K562 (cell line): Measurements from ENCODE around the gene THAP11. TPM values are rescaled to one million over a fixed set of nuclear protein-coding genes. Genes with fewer than 3 reads are reported as not detected.

Experiments
- CAMTA2 ChIP-seq: fragments of 250-450 bp; sonication (Bioruptor Pico); conservative IDR thresholded peaks from 2 replicates; pipeline ENCODE4 v1.5.1; 2022
- CREM ChIP-seq: IDR thresholded peaks from 2 replicates; pipeline ENCODE4 v1.6.1; 2014; ENCODE audit warnings: antibody characterized with exemption, low read depth
- ETS1 ChIP-seq: conservative IDR thresholded peaks from 2 replicates; pipeline ENCODE4 v1.6.1; 2011; ENCODE audit warnings: low read depth, mild to moderate bottlenecking, low read length; ENCODE audit not compliant: control insufficient read depth
- FOXJ3 ChIP-seq: sonication (generic); formaldehyde crosslinking; IDR thresholded peaks from 2 replicates; pipeline ENCODE4 v1.4.0; 2020; ENCODE audit warnings: mild to moderate bottlenecking, missing genetic modification reagents
- L3MBTL2 ChIP-seq: fragments of 450-650 bp; IDR thresholded peaks from 2 replicates; pipeline ENCODE4 v1.6.1; 2016; ENCODE audit warnings: mild to moderate bottlenecking, moderate library complexity
- MCM2 ChIP-seq: fragments of 450-650 bp; IDR thresholded peaks from 2 replicates; pipeline ENCODE4 v1.6.1; 2017; ENCODE audit warnings: low read depth, mild to moderate bottlenecking
- MYBL2 ChIP-seq, 2 experiments: fragments of 450-650 bp in 1 of 2; sonication (generic) in 1 of 2; formaldehyde crosslinking in 1 of 2; IDR thresholded peaks; 2 replicates each; pipeline versions ENCODE4 v1.6.1 to v1.8.1; 2017 to 2022; ENCODE audit warnings: borderline replicate concordance in 1 of 2, inconsistent platforms in 1 of 2, low read depth in 1 of 2, mild to moderate bottlenecking in 1 of 2, missing genetic modification reagents in 1 of 2, moderate library complexity in 1 of 2
- PHF20 ChIP-seq: fragments of 450-650 bp; IDR thresholded peaks from 2 replicates; pipeline ENCODE4 v1.6.1; 2018; ENCODE audit not compliant: partially characterized antibody
- POLR2AphosphoS5 ChIP-seq: IDR thresholded peaks from 2 replicates; pipeline ENCODE4 v1.6.1; 2011; ENCODE audit warnings: mild to moderate bottlenecking, low read depth, low read length, moderate library complexity; ENCODE audit not compliant: control insufficient read depth, insufficient read depth
- PPARD ChIP-seq: fragments of 250-450 bp; sonication (Bioruptor Pico); IDR thresholded peaks from 2 replicates; pipeline ENCODE4 v1.8.0; 2022; ENCODE audit warnings: inconsistent platforms, mild to moderate bottlenecking, moderate library complexity
- PREB ChIP-seq: sonication (generic); formaldehyde crosslinking; IDR thresholded peaks from 2 replicates; pipeline ENCODE4 v1.8.1; 2023; ENCODE audit warnings: mild to moderate bottlenecking, missing genetic modification reagents
- RB1 ChIP-seq: fragments of 450-650 bp; IDR thresholded peaks from 2 replicates; pipeline ENCODE4 v1.6.1; 2017; ENCODE audit warnings: low read depth, mild to moderate bottlenecking
- RFX5 ChIP-seq: IDR thresholded peaks from 2 replicates; pipeline ENCODE4 v1.6.1; 2011; ENCODE audit warnings: low read depth, mild to moderate bottlenecking, improper control_type of control experiment, low read length
- SRSF1 ChIP-seq: fragments of 200-400 bp; formaldehyde crosslinking; IDR thresholded peaks from 2 replicates; pipeline ENCODE4 v1.6.1; 2017; ENCODE audit warnings: mild to moderate bottlenecking, low read depth, low read length, moderate library complexity
- TBP ChIP-seq: optimal IDR thresholded peaks from 2 replicates; pipeline ENCODE3; 2011; ENCODE audit warnings: low read depth, low read length, improper control_type of control experiment
- TFE3 ChIP-seq: fragments of 450-650 bp; formaldehyde crosslinking; IDR thresholded peaks from 2 replicates; pipeline ENCODE4 v1.4.0; 2020; ENCODE audit warnings: mild to moderate bottlenecking, mixed read lengths
- ZC3H4 ChIP-seq: sonication (generic); formaldehyde crosslinking; IDR thresholded peaks from 2 replicates; pipeline ENCODE4 v1.9.0; 2021; ENCODE audit warnings: missing genetic modification reagents, borderline replicate concordance
- ZNF324 ChIP-seq: fragments of 250-450 bp; sonication (Bioruptor Pico); IDR thresholded peaks from 2 replicates; pipeline ENCODE4 v1.4.0; 2020; ENCODE audit warnings: mild to moderate bottlenecking
- ZNF398 ChIP-seq: fragments of 250-450 bp; sonication (Bioruptor Pico); IDR thresholded peaks from 2 replicates; pipeline ENCODE4 v1.8.0; 2021; ENCODE audit warnings: moderate library complexity, mild to moderate bottlenecking, inconsistent platforms
- ZNF668 ChIP-seq: fragments of 250-450 bp; sonication (Bioruptor Pico); IDR thresholded peaks from 2 replicates; pipeline ENCODE4 v1.8.0; 2022; ENCODE audit warnings: mild to moderate bottlenecking, inconsistent platforms
- ZNF780A ChIP-seq: fragments of 250-450 bp; sonication (Bioruptor Pico); IDR thresholded peaks from 2 replicates; pipeline ENCODE4 v1.5.0; 2021; ENCODE audit warnings: mild to moderate bottlenecking
- polyA plus RNA-seq, 8 experiments: library from polyadenylated mRNA; depleted of rRNA in 4 of 8; stranded (reverse) in 5 of 8; unstranded in 3 of 8; fragments of >200 nt; fragmentation: Nextera tagmentation in 2 of 8; fragmentation: Illumina TruSeq in 1 of 8; extraction: Ambion mirVana in 2 of 8; extraction: Trizol in 1 of 8; gene quantifications; 2 replicates each; pipeline versions ENCODE4 v1.2.1 to v1.2.3, GENCODE V29; 2011 to 2014; ENCODE audit warnings: inconsistent platforms in 1 of 8, missing spikeins in 1 of 8
- total RNA-seq, 7 experiments: library from RNA; depleted of rRNA in 6 of 7; stranded (reverse); fragments of >200 nt in 6 of 7; fragmentation: Illumina TruSeq in 2 of 7; extraction: Trizol in 2 of 7; gene quantifications; 2 replicates each; pipeline versions ENCODE4 v1.2.1 to v1.2.3, GENCODE V29; 2011 to 2021; ENCODE audit warnings: low replicate concordance in 1 of 7
- TF ChIP-seq, protein P1 (sequence below): sonication (generic); formaldehyde crosslinking; IDR thresholded peaks from 2 replicates; pipeline ENCODE4 v1.8.0; 2022; ENCODE audit warnings: missing genetic modification reagents, mild to moderate bottlenecking, moderate library complexity, borderline replicate concordance

Gene THAP11
- total and polyA plus RNA-seq, 9 of the 15 experiments (the other 6 are each of a cell fraction or from before 2014, with no cell fraction given), result 2.4 to 31.6 (median 21.4) TPM

DNA sequence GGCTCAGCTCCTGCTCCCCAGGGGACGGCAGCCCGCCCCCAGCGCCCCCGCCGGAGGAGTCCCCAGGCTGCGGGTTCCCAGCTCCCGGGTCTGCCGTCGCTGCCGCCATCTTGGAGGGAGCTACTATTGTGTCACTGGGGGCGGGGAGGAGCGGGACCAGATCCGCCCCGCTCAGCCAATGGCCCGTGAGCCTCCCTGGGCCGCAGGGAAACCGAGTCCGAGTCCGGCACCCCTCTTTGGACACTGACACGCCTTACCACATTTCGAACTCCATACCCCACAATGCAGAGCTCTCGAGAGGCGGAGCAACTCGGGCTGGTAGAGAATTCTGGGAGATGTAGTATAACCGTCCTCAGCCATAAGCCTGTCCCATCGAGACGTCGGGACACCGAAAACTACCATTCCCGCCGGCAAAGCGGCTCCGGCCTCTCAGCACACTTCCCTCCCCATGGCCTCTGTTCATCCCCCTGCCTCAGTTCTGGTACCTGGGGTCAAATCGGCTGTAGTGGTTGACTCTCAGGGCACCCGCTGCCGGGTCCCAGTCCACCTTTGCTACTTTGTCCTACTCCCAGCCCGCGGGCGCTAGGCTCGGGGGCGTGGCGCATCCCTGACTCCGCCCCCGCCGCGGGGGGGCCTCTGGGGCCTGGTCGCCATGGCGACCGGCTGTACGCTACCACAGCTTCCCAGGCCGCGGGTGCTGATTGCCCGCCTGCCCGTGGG is 35.5 kb upstream of the THAP11 start, which contains the start of the genes RANBP10 and TSNAXIP1 (continued):
- TF ChIP-seq ZNF780A (CRISPR knock-in tag), result no peak
- peak; percentile 13 for TF ChIP-seq PHF20
- TF ChIP-seq MYBL2 (IDR thresholded peaks at IDR 0.05; ENCODE audit: low read depth), result no peak
- no peak for TF ChIP-seq MYBL2 (CRISPR knock-in tag; IDR thresholded peaks at IDR 0.05; ENCODE audit: borderline replicate concordance)
- peak; percentile 82; the same call in 1 of the 2 replicates for TF ChIP-seq PREB
- no peak for TF ChIP-seq RFX5
- no peak for TF ChIP-seq CAMTA2
- no peak for TF ChIP-seq ZC3H4 (CRISPR knock-in tag)
- TF ChIP-seq PPARD, result no peak
- TF ChIP-seq L3MBTL2, result peak; percentile 80
- peak; percentile 77 for TF ChIP-seq POLR2AphosphoS5
- TF ChIP-seq RB1, result peak; percentile 75
- TF ChIP-seq TFE3, result no peak
- TF ChIP-seq ETS1, result peak; percentile 100
- TF ChIP-seq ZNF668 (CRISPR knock-in tag), result no peak
- TF ChIP-seq SRSF1, result no peak
- TF ChIP-seq, protein P1, sequence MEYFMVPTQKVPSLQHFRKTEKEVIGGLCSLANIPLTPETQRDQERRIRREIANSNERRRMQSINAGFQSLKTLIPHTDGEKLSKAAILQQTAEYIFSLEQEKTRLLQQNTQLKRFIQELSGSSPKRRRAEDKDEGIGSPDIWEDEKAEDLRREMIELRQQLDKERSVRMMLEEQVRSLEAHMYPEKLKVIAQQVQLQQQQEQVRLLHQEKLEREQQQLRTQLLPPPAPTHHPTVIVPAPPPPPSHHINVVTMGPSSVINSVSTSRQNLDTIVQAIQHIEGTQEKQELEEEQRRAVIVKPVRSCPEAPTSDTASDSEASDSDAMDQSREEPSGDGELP (CRISPR knock-in tag), result peak; percentile 69; the same call in 1 of the 2 replicates
- TF ChIP-seq FOXJ3, result no peak
- TF ChIP-seq CREM, result peak; percentile 89
- no peak for TF ChIP-seq ZNF398
- no peak for TF ChIP-seq ZNF324
- no peak for TF ChIP-seq MCM2
- peak; percentile 95 for TF ChIP-seq TBP
